Stomach (tissue), 9 donors: ENCODE measurements around the gene TTC7B. TPM values are rescaled to one million over a fixed set of nuclear protein-coding genes. Genes with fewer than 3 reads are reported as not detected.

ENCODE experiments used
- DNase-seq, 2 donors: peaks; one replicate each; pipeline versions ENCODE4 v3.0.0 to v3.0.0-alpha.2; 2013 to 2019
- H3K27ac ChIP-seq, 5 donors: fragments of 200-600 bp in 4 of 5; sonication (generic) in 4 of 5; one replicate each; pipeline ENCODE4 v1.5.1; 2013 to 2019; ENCODE audit warnings: mild to moderate bottlenecking in 1 of 5, moderate library complexity in 1 of 5
- H3K27me3 ChIP-seq, 3 donors: fragments of 200-600 bp; sonication (generic); one replicate each; pipeline ENCODE4 v1.5.1; 2017 to 2019; ENCODE audit warnings: mixed run types in 1 of 3
- H3K36me3 ChIP-seq, 4 donors: fragments of 200-600 bp; sonication (generic); 1 replicate in 3 of 4; 2 replicates in 1 of 4; pipeline ENCODE4 v1.5.1; 2016 to 2019
- H3K4me1 ChIP-seq, 4 donors: fragments of 200-600 bp; sonication (generic); one replicate each; pipeline ENCODE4 v1.5.1; 2016 to 2019
- H3K4me3 ChIP-seq, 4 donors: fragments of 200-600 bp; sonication (generic) in 3 of 4; one replicate each; pipeline ENCODE4 v1.5.1; 2016 to 2019; ENCODE audit warnings: mild to moderate bottlenecking in 1 of 4
- H3K9me3 ChIP-seq, 4 donors: fragments of 200-600 bp; sonication (generic); one replicate each; pipeline ENCODE4 v1.5.1; 2016 to 2019
- CTCF ChIP-seq, 7 experiments: fragments of 450-650 bp in 4 of 7; fragments of 200-600 bp in 3 of 7; sonication (generic) in 3 of 7; IDR thresholded peaks; one replicate each; pipeline ENCODE4 v1.5.1; 2016 to 2019; ENCODE audit warnings: antibody characterized with exemption in 7 of 7, control low read depth in 2 of 7, mild to moderate bottlenecking in 1 of 7
- EP300 ChIP-seq: sonication (generic); formaldehyde crosslinking; IDR thresholded peaks from one replicate; pipeline ENCODE4 v1.6.1; 2017; ENCODE audit warnings: antibody characterized with exemption
- POLR2A ChIP-seq, 4 donors: fragments of 450-650 bp; IDR thresholded peaks; one replicate each; pipeline ENCODE4 v1.6.1; 2016; ENCODE audit warnings: antibody characterized with exemption in 4 of 4, control low read depth in 2 of 4, mild to moderate bottlenecking in 1 of 4, moderate library complexity in 1 of 4
- POLR2AphosphoS5 ChIP-seq, 3 donors: sonication (generic); formaldehyde crosslinking; IDR thresholded peaks; one replicate each; pipeline ENCODE4 v1.6.1; 2016; ENCODE audit warnings: antibody characterized with exemption in 3 of 3
- WGBS, 5 donors: extraction: QIAGEN DNeasy Blood & Tissue Kit in 3 of 5; methylation state at CpG; one replicate each; pipeline versions ENCODE4 v1.1.5 to v1.1.7; 2013 to 2018; 5-methylcytosine and 5-hydroxymethylcytosine counted together
- intact Hi-C: fragments of 100-400 bp; cut with DNase I; formaldehyde crosslinking; loops from one replicate; pipeline ENCODE4 v1.15.1; 2023; ENCODE audit warnings: low total_unique reads
- polyA plus RNA-seq, 3 donors: library from polyadenylated mRNA; stranded (reverse); fragments of 200-250 nt; gene quantifications; one replicate each; pipeline ENCODE4 v1.2.3, GENCODE V29; 2013
- total RNA-seq, 5 donors: library from RNA; depleted of rRNA; stranded (reverse); fragments of >200 nt; gene quantifications; one replicate each; pipeline versions ENCODE4 v1.1.0 to v1.2.3, GENCODE V29; 2014 to 2016
- donor health status: healthy with polysubstance abuse.
- donor health status: Bipolar disorder and iron deficiency.
- donor health status: healthy.

The TTC7B gene
- total and polyA plus RNA-seq, 8 donors = 6.8 to 110 (median 17.7) TPM

- peaks cover 0 to 38% (median 10%) of the 10 kb centered on the region in 4 donors for H3K4me1 ChIP-seq
- no peak for TF ChIP-seq CTCF (IDR thresholded peaks at IDR 0.05)
- no peak for TF ChIP-seq EP300
- no peaks in the 10 kb centered on the region for H3K9me3 ChIP-seq
- H3K36me3 ChIP-seq = peaks cover 0 to 34% (median 25%) of the 10 kb centered on the region in 4 donors
- peak overlapping the region in 1 of 5 donors; percentile 27 for H3K27ac ChIP-seq
- 86 to 93% (median 92%) methylated on average over 11 of the region's 11 CpGs for WGBS, 5 donors
- intact Hi-C loops = no loop called here
- no peaks in the 10 kb centered on the region for H3K27me3 ChIP-seq
- H3K4me3 ChIP-seq = no peak overlapping the region
- DNase-seq = no peak
Observed at GRCh38 chr14:90572441-90573150, 243.6 kb downstream of the TTC7B start.

GRCh38 chr14:90571149-90571947 lies 244.9 kb downstream of the TTC7B start:
- no peaks in the 10 kb centered on the region for H3K27me3 ChIP-seq
- H3K36me3 ChIP-seq = peaks cover 0 to 33% (median 23%) of the 10 kb centered on the region in 4 donors
- H3K4me3 ChIP-seq = no peak overlapping the region
- TF ChIP-seq CTCF (IDR thresholded peaks at IDR 0.05) = no peak
- TF ChIP-seq POLR2A (IDR thresholded peaks at IDR 0.05) = no peak
- TF ChIP-seq EP300 = no peak
- TF ChIP-seq POLR2AphosphoS5 (IDR thresholded peaks at IDR 0.05) = no peak
- 86 to 94% (median 91%) methylated on average over 13 of the region's 13 CpGs for WGBS, 5 donors
- no peak overlapping the region for H3K27ac ChIP-seq
- intact Hi-C loops = no loop called here
- no peaks in the 10 kb centered on the region for H3K9me3 ChIP-seq
- DNase-seq = no peak
- peaks cover 0 to 38% (median 10%) of the 10 kb centered on the region in 4 donors for H3K4me1 ChIP-seq

GRCh38 chr14:90570461-90570860 lies 245.8 kb downstream of the TTC7B start:
- H3K27me3 ChIP-seq = no peaks in the 10 kb centered on the region
- intact Hi-C loops = no loop called here
- H3K36me3 ChIP-seq = peaks cover 0 to 33% (median 20%) of the 10 kb centered on the region in 4 donors
- peak overlapping the region in 1 of 5 donors; percentile 77 for H3K27ac ChIP-seq
- H3K4me1 ChIP-seq = peaks cover 0 to 46% (median 10%) of the 10 kb centered on the region in 4 donors
- no peak for DNase-seq
- 92 to 97% (median 95%) methylated on average over 17 of the region's 17 CpGs for WGBS, 5 donors
- TF ChIP-seq POLR2AphosphoS5 (IDR thresholded peaks at IDR 0.05) (no peak), EP300 (no peak), POLR2A (IDR thresholded peaks at IDR 0.05) (no peak), CTCF (IDR thresholded peaks at IDR 0.05) (no peak)
- H3K9me3 ChIP-seq = no peaks in the 10 kb centered on the region
- H3K4me3 ChIP-seq = no peak overlapping the region

- Histone ChIP-seq H3K4me1 (peaks cover 0 to 46% (median 11%) of the 10 kb centered on the region in 4 donors), H3K36me3 (peaks cover 0 to 33% (median 19%) of the 10 kb centered on the region in 4 donors), H3K4me3 (no peak overlapping the region), H3K27ac (peak overlapping the region in 2 of 5 donors; percentile 19 to 77), H3K27me3 (no peaks in the 10 kb centered on the region), H3K9me3 (no peaks in the 10 kb centered on the region)
- TF ChIP-seq POLR2AphosphoS5 (IDR thresholded peaks at IDR 0.05) (no peak), EP300 (no peak)
- no peak for DNase-seq
- intact Hi-C loops = no loop called here
- 88 to 94% (median 91%) methylated on average over 7 to 9 of the region's 9 CpGs for WGBS, 5 donors
Observed at GRCh38 chr14:90569606-90570387, 246.4 kb downstream of the TTC7B start.
